ENCODE results near the gene OOSP3.

GRCh38 chr11:59898650-59899049, 20.1 kb downstream of the OOSP3 start:
- TF ChIP-seq CTCF (IDR thresholded peaks at IDR 0.05; ENCODE audit: low read length) (no peak), EZH2phosphoT487 (IDR thresholded peaks at IDR 0.05; ENCODE audit: low read length) (no peak), EZH2 (optimal IDR thresholded peaks at IDR 0.05; ENCODE audit: low read depth, low read length) (no peak)
